K562 (cell line): ENCODE results near the gene OSM. TPM values are rescaled to one million over a fixed set of nuclear protein-coding genes. Genes with fewer than 3 reads are reported as not detected.

Experiments
- ATAC-seq: fragments of 200-7000 bp; cut with Tn5 transposase; 3 replicates; pipeline ENCODE4 v1.9.1; 2020; ENCODE audit warnings: moderate library complexity
- BruUV-seq: library from RNA; stranded (reverse); fragments of 400-500 nt; replicated peaks from 2 replicates; lab custom pipeline; 2021; lab: Mats Ljungman, UMichigan
- CTCF ChIA-PET: fragments of 300-600 bp; formaldehyde crosslinking; extraction: SDS; loops from one replicate; lab custom pipeline; 2021; ENCODE audit warnings: low intra/inter-chr PET ratio; lab: Yijun Ruan, JAX
- POLR2A ChIA-PET: fragments of 300-600, 350-650 bp; sonication (Branson Sonifier 250); formaldehyde crosslinking; extraction: SDS; loops from one replicate; lab custom pipeline; 2021; ENCODE audit warnings: antibody characterized with exemption, inconsistent platforms; lab: Yijun Ruan, JAX
- DNase-seq, 4 experiments: peaks; one replicate each; pipeline versions ENCODE4 v3.0.0 to v3.0.0-alpha.2; 2011 to 2018; ENCODE audit warnings: low spot score in 3 of 4, mixed read lengths in 3 of 4; ENCODE audit errors: extremely low read depth in 1 of 4
- FAIRE-seq: peaks from 2 replicates; lab custom pipeline; 2011; peaks lifted over from hg19 to GRCh38; lab: Jason Lieb, UNC
- H2AFZ ChIP-seq: 2 replicates; pipeline ENCODE4 v1.6.0; 2011; ENCODE audit warnings: low read depth, low read length, control low read depth, inconsistent platforms
- H3K27ac ChIP-seq: fragments of 200-600 bp; 3 replicates; pipeline ENCODE4 v1.8.0; 2011; ENCODE audit warnings: low read depth, mild to moderate bottlenecking, control low read depth, inconsistent platforms, low read length, moderate library complexity, mixed read lengths; ENCODE audit errors: extremely low read depth
- H3K27me3 ChIP-seq, 2 experiments: fragments of 300-600 bp in 1 of 2; 2 replicates in 1 of 2; 3 replicates in 1 of 2; pipeline versions ENCODE4 v1.6.0 to v1.8.0; 2011; ENCODE audit warnings: inconsistent platforms in 2 of 2, low read length in 2 of 2, mild to moderate bottlenecking in 1 of 2, mixed read lengths in 1 of 2, moderate library complexity in 1 of 2; ENCODE audit not compliant: control insufficient read depth in 2 of 2, insufficient read depth in 2 of 2
- H3K36me3 ChIP-seq: fragments of 300-600 bp; 3 replicates; pipeline ENCODE4 v1.8.0; 2011; ENCODE audit warnings: mild to moderate bottlenecking, low read length, inconsistent platforms; ENCODE audit not compliant: control insufficient read depth, insufficient read depth
- H3K4me1 ChIP-seq, 2 experiments: fragments of 200-600 bp in 1 of 2; replicated peaks in 1 of 2; 2 replicates in 1 of 2; 3 replicates in 1 of 2; pipeline versions ENCODE4 v1.5.1 to v1.8.0; 2011; ENCODE audit warnings: inconsistent platforms in 2 of 2, low read length in 2 of 2, mild to moderate bottlenecking in 1 of 2, mixed read lengths in 1 of 2, moderate library complexity in 1 of 2; ENCODE audit not compliant: control insufficient read depth in 2 of 2, insufficient read depth in 2 of 2
- H3K4me2 ChIP-seq: 2 replicates; pipeline ENCODE4 v1.6.1; 2011; ENCODE audit warnings: low read length, control low read depth, inconsistent platforms, mixed read lengths; ENCODE audit not compliant: insufficient read depth
- H3K4me3 ChIP-seq: fragments of 200-600 bp; sonication (generic), shearing (Covaris generic); 2 replicates; pipeline ENCODE4 v1.5.1; 2016; ENCODE audit warnings: control low read depth, inconsistent platforms
- H3K79me2 ChIP-seq: fragments of 200-600 bp; 3 replicates; pipeline ENCODE4 v1.8.0; 2011; ENCODE audit warnings: low read length, inconsistent platforms; ENCODE audit not compliant: control insufficient read depth, insufficient read depth
- H3K9ac ChIP-seq, 2 experiments: 2 replicates each; pipeline versions ENCODE4 v1.6.0 to v1.6.1; 2011; ENCODE audit warnings: low read depth in 2 of 2, low read length in 2 of 2, control low read depth in 1 of 2, inconsistent platforms in 1 of 2, mild to moderate bottlenecking in 1 of 2, mixed read lengths in 1 of 2; ENCODE audit not compliant: insufficient read depth in 1 of 2
- H3K9me1 ChIP-seq: one replicate; pipeline ENCODE4 v1.6.0; 2011; ENCODE audit warnings: inconsistent platforms, mild to moderate bottlenecking, low read length, moderate library complexity; ENCODE audit not compliant: control insufficient read depth, insufficient read depth
- H3K9me3 ChIP-seq: replicated peaks from 2 replicates; pipeline ENCODE4 v1.5.1; 2011; ENCODE audit warnings: low read depth, low read length, inconsistent platforms; ENCODE audit not compliant: control insufficient read depth, insufficient read depth
- H4K20me1 ChIP-seq: replicated peaks from 2 replicates; pipeline ENCODE4 v1.6.1; 2011; ENCODE audit warnings: low read length, inconsistent platforms, mixed read lengths; ENCODE audit not compliant: control insufficient read depth, insufficient read depth
- ARID2 ChIP-seq: fragments of 450-650 bp; IDR thresholded peaks from 2 replicates; pipeline ENCODE4 v1.6.1; 2017; ENCODE audit warnings: antibody characterized with exemption, mild to moderate bottlenecking
- CHD1 ChIP-seq: fragments of 200-600 bp; sonication (generic); IDR thresholded peaks from one replicate; pipeline ENCODE4 v1.6.1; 2012; ENCODE audit warnings: mild to moderate bottlenecking, moderate library complexity, low read length, inconsistent platforms
- DIDO1 ChIP-seq: fragments of 450-650 bp; IDR thresholded peaks from 2 replicates; pipeline ENCODE4 v1.6.1; 2016; ENCODE audit warnings: low read depth, missing biosample characterization, missing genetic modification characterization
- ESRRB ChIP-seq: fragments of 250-450 bp; sonication (Bioruptor Pico); IDR thresholded peaks from 2 replicates; pipeline ENCODE4 v1.5.0; 2020; ENCODE audit warnings: mild to moderate bottlenecking, moderate library complexity, borderline replicate concordance
- KLF16 ChIP-seq: IDR thresholded peaks from 2 replicates; pipeline ENCODE4 v1.6.1; 2016; ENCODE audit warnings: antibody characterized with exemption
- NFIC ChIP-seq: fragments of 450-650 bp; IDR thresholded peaks from 2 replicates; pipeline ENCODE4 v1.6.1; 2017; ENCODE audit warnings: mild to moderate bottlenecking, inconsistent platforms
- NFIX ChIP-seq: fragments of 250-450 bp; sonication (Bioruptor Pico); IDR thresholded peaks from 2 replicates; pipeline ENCODE4 v1.4.0; 2020; ENCODE audit warnings: low read depth, mild to moderate bottlenecking, moderate library complexity
- RBM25 ChIP-seq: fragments of 200-400 bp; formaldehyde crosslinking; IDR thresholded peaks from 2 replicates; pipeline ENCODE4 v1.6.1; 2018; ENCODE audit warnings: low read length, low read depth, moderate library complexity; ENCODE audit not compliant: severe bottlenecking
- RNF2 ChIP-seq: sonication (generic); IDR thresholded peaks from 2 replicates; pipeline ENCODE4 v1.6.1; 2016
- SPI1 ChIP-seq: IDR thresholded peaks from 2 replicates; pipeline ENCODE4 v1.6.1; 2011; ENCODE audit warnings: low read depth, low read length, control low read depth, borderline replicate concordance
- TGIF2 ChIP-seq: sonication (generic); formaldehyde crosslinking; IDR thresholded peaks from 2 replicates; pipeline ENCODE4 v1.8.1; 2022; ENCODE audit warnings: mild to moderate bottlenecking, missing genetic modification reagents, moderate library complexity
- ZBTB8A ChIP-seq: fragments of 450-650 bp; IDR thresholded peaks from 2 replicates; pipeline ENCODE4 v1.6.1; 2018; ENCODE audit warnings: mild to moderate bottlenecking, moderate library complexity; ENCODE audit not compliant: partially characterized antibody
- ZKSCAN3 ChIP-seq: fragments of 250-450 bp; sonication (Bioruptor Pico); IDR thresholded peaks from 2 replicates; pipeline ENCODE4 v1.4.0; 2020
- ZNF239 ChIP-seq: fragments of 250-450 bp; sonication (Bioruptor Pico); IDR thresholded peaks from 2 replicates; pipeline ENCODE4 v1.4.0; 2020; ENCODE audit warnings: mild to moderate bottlenecking
- ZNF57 ChIP-seq: fragments of 450-650 bp; formaldehyde crosslinking; IDR thresholded peaks from 2 replicates; pipeline ENCODE4 v1.4.0; 2020; ENCODE audit warnings: mild to moderate bottlenecking, moderate library complexity
- ZSCAN32 ChIP-seq: fragments of 450-650 bp; formaldehyde crosslinking; IDR thresholded peaks from 2 replicates; pipeline ENCODE4 v1.4.0; 2020; ENCODE audit warnings: mild to moderate bottlenecking, moderate library complexity
- WGBS: fragments of 100-300 bp; shearing (Covaris generic); methylation state at CpG from one replicate; pipeline ENCODE4 v1.1.6; 2016; ENCODE audit warnings: low coverage, mixed read lengths; ENCODE audit not compliant: insufficient coverage; ENCODE audit errors: missing lambda C conversion rate; 5-methylcytosine and 5-hydroxymethylcytosine counted together
- in situ Hi-C: fragments of 300-500 bp; cut with MboI; formaldehyde crosslinking; loops from 4 replicates; pipeline ENCODE4 v1.15.0; 2018; ENCODE audit warnings: inconsistent platforms, mixed read lengths
- intact Hi-C: fragments of 100-400 bp; cut with micrococcal nuclease; formaldehyde crosslinking; loops from 2 replicates; pipeline ENCODE4 v1.14.2; 2022
- polyA plus RNA-seq, 8 experiments: library from polyadenylated mRNA; depleted of rRNA in 4 of 8; stranded (reverse) in 5 of 8; unstranded in 3 of 8; fragments of >200 nt; fragmentation: Nextera tagmentation in 2 of 8; fragmentation: Illumina TruSeq in 1 of 8; extraction: Ambion mirVana in 2 of 8; extraction: Trizol in 1 of 8; gene quantifications; 2 replicates each; pipeline versions ENCODE4 v1.2.1 to v1.2.3, GENCODE V29; 2011 to 2014; ENCODE audit warnings: inconsistent platforms in 1 of 8, missing spikeins in 1 of 8
- total RNA-seq, 7 experiments: library from RNA; depleted of rRNA in 6 of 7; stranded (reverse); fragments of >200 nt in 6 of 7; fragmentation: Illumina TruSeq in 2 of 7; extraction: Trizol in 2 of 7; gene quantifications; 2 replicates each; pipeline versions ENCODE4 v1.2.1 to v1.2.3, GENCODE V29; 2011 to 2021; ENCODE audit warnings: low replicate concordance in 1 of 7
- TF ChIP-seq, protein P1 (sequence below): sonication (generic); formaldehyde crosslinking; IDR thresholded peaks from 2 replicates; pipeline ENCODE4 v1.8.0; 2022; ENCODE audit warnings: missing genetic modification reagents, mild to moderate bottlenecking, borderline replicate concordance
- TF ChIP-seq, protein P2 (sequence below), 2 experiments: IDR thresholded peaks; 2 replicates each; pipeline ENCODE4 v1.6.1; 2012; ENCODE audit warnings: improper control_type of control experiment in 2 of 2, low read depth in 2 of 2, low read length in 2 of 2, borderline replicate concordance in 1 of 2
- TF ChIP-seq, protein P3 (sequence below): fragments of 250-450 bp; sonication (Bioruptor Pico); IDR thresholded peaks from 2 replicates; pipeline ENCODE4 v1.6.1; 2021; ENCODE audit warnings: mild to moderate bottlenecking

OSM gene
- total and polyA plus RNA-seq, 9 of the 15 experiments (the other 6 are each of a cell fraction or from before 2014, with no cell fraction given): 0.22 TPM; not detected in 8

DNA sequence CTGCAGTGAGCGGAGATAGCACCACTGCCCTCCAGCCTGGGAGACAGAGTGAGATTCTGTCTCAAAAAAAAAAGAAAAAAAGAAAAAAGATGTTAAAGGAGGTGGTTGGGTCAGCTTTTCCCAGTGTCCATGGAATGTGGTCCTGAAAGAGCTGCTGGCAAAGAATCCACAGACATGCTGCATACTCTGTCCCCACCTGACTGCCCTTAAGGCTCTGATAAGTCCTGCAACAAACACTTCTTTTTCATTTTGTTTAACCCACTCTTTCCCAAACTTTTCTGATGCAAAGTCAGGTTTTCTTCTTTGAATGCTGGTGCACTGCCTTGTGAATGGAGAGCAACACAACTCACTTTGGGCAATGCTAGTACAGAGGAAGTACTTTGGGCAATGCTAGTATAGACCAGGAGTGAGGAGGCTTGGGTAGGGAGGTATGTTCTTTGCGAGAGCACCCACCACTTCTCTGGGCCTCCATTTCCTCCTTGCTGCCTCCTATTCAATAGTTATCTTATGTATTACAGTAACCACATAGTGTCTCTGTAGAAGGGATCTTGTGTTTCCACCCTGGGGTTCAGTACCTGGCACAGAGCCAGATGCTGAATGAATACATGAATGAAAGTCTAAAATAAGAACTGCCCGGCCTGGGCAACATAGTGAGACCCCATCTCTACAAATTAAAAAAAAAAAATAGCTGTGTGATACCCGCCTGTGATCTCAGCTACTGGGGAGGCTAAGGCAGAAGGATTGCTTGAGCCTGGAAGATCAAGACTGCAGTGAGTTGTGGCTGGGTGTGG lies 39.0 kb downstream of the OSM start:
- no peaks in the 10 kb centered on the region for H3K36me3 ChIP-seq
- peaks cover 0 to 11% of the 10 kb centered on the region in 2 experiments; a peak in 4 of 5 replicates for H3K4me1 ChIP-seq
- no peaks in the 10 kb centered on the region for H3K79me2 ChIP-seq
- H3K27me3 ChIP-seq: peaks cover 0 to 50% of the 10 kb centered on the region in 2 experiments; a peak in 3 of 5 replicates
- no peak overlapping the region for H3K27ac ChIP-seq
- in situ Hi-C loops: no loop called here
- H3K9ac ChIP-seq: no peak overlapping the region
- intact Hi-C loops: no loop called here
- TF ChIP-seq, protein P1, sequence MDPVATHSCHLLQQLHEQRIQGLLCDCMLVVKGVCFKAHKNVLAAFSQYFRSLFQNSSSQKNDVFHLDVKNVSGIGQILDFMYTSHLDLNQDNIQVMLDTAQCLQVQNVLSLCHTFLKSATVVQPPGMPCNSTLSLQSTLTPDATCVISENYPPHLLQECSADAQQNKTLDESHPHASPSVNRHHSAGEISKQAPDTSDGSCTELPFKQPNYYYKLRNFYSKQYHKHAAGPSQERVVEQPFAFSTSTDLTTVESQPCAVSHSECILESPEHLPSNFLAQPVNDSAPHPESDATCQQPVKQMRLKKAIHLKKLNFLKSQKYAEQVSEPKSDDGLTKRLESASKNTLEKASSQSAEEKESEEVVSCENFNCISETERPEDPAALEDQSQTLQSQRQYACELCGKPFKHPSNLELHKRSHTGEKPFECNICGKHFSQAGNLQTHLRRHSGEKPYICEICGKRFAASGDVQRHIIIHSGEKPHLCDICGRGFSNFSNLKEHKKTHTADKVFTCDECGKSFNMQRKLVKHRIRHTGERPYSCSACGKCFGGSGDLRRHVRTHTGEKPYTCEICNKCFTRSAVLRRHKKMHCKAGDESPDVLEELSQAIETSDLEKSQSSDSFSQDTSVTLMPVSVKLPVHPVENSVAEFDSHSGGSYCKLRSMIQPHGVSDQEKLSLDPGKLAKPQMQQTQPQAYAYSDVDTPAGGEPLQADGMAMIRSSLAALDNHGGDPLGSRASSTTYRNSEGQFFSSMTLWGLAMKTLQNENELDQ (CRISPR knock-in tag): no peak
- TF ChIP-seq ZKSCAN3 (CRISPR knock-in tag) (no peak), ZBTB8A (no peak), NFIC (peak; percentile 93), ZNF57 (CRISPR knock-in tag) (no peak), ARID2 (no peak), DIDO1 (tag) (no peak), ESRRB (CRISPR knock-in tag) (no peak), KLF16 (no peak), RNF2 (no peak), CHD1 (no peak), SPI1 (no peak), TGIF2 (CRISPR knock-in tag) (no peak), ZNF239 (CRISPR knock-in tag) (peak; percentile 98), ZSCAN32 (CRISPR knock-in tag) (no peak), RBM25 (peak; percentile 91), NFIX (peak; percentile 50)
- TF ChIP-seq, protein P2, sequence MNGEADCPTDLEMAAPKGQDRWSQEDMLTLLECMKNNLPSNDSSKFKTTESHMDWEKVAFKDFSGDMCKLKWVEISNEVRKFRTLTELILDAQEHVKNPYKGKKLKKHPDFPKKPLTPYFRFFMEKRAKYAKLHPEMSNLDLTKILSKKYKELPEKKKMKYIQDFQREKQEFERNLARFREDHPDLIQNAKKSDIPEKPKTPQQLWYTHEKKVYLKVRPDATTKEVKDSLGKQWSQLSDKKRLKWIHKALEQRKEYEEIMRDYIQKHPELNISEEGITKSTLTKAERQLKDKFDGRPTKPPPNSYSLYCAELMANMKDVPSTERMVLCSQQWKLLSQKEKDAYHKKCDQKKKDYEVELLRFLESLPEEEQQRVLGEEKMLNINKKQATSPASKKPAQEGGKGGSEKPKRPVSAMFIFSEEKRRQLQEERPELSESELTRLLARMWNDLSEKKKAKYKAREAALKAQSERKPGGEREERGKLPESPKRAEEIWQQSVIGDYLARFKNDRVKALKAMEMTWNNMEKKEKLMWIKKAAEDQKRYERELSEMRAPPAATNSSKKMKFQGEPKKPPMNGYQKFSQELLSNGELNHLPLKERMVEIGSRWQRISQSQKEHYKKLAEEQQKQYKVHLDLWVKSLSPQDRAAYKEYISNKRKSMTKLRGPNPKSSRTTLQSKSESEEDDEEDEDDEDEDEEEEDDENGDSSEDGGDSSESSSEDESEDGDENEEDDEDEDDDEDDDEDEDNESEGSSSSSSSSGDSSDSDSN (IDR thresholded peaks at IDR 0.05; ENCODE audit: borderline replicate concordance in 1 of 2, low read depth in 2 of 2, low read length in 2 of 2): no peak
- TF ChIP-seq, protein P3, sequence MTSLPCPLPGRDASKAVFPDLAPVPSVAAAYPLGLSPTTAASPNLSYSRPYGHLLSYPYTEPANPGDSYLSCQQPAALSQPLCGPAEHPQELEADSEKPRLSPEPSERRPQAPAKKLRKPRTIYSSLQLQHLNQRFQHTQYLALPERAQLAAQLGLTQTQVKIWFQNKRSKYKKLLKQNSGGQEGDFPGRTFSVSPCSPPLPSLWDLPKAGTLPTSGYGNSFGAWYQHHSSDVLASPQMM (CRISPR knock-in tag): no peak
- H3K9me1 ChIP-seq: no peaks in the 10 kb centered on the region
- CTCF ChIA-PET: no interaction called here
- POLR2A ChIA-PET: interaction anchor here (0.6 kb wide), 1 partner anchor 13 kb away, joined by 3 read pairs; no protein-coding TSS in a partner anchor
- no peak overlapping the region for H3K4me2 ChIP-seq
- no peak overlapping the region for H3K4me3 ChIP-seq
- H2AFZ ChIP-seq: no peak overlapping the region
- no TSS peak for BruUV-seq
- no peaks in the 10 kb centered on the region for H4K20me1 ChIP-seq
- no peaks in the 10 kb centered on the region for H3K9me3 ChIP-seq
- FAIRE-seq (no peak), ATAC-seq (no peak), DNase-seq (no peak)
- whole genome bisulfite sequencing: 8% methylated on average over 3 of the region's 4 CpGs
